H9 (cell line): ENCODE results near the gene MOG. TPM values are rescaled to one million over a fixed set of nuclear protein-coding genes. Genes with fewer than 3 reads are reported as not detected.
A peak's percentile ranks its signal among the peaks of the same experiment; 100 is the strongest.

Source experiments
- DNase-seq: peaks from one replicate; pipeline ENCODE4 v3.0.0-alpha.2; 2017
- H2AFZ ChIP-seq: one replicate; pipeline ENCODE4 v1.6.1; 2013; ENCODE audit warnings: mild to moderate bottlenecking, low read length, control low read depth, moderate library complexity
- H2AK5ac ChIP-seq: 2 replicates; pipeline ENCODE4 v1.6.1; 2013; ENCODE audit warnings: low read length, control low read depth, mixed read lengths; ENCODE audit not compliant: insufficient read length
- H2BK120ac ChIP-seq: one replicate; pipeline ENCODE4 v1.6.1; 2013; ENCODE audit warnings: low read depth, mild to moderate bottlenecking, low read length, control low read depth, inconsistent platforms; ENCODE audit not compliant: poor library complexity, severe bottlenecking
- H2BK12ac ChIP-seq: 2 replicates; pipeline ENCODE4 v1.6.1; 2013; ENCODE audit warnings: low read length, control low read depth, mixed read lengths, low read depth; ENCODE audit not compliant: insufficient read length
- H2BK15ac ChIP-seq: 2 replicates; pipeline ENCODE4 v1.6.1; 2013; ENCODE audit warnings: low read depth, low read length, control low read depth
- H2BK20ac ChIP-seq: one replicate; pipeline ENCODE4 v1.6.1; 2013; ENCODE audit warnings: low read depth, mild to moderate bottlenecking, low read length, control low read depth, inconsistent platforms; ENCODE audit not compliant: poor library complexity, severe bottlenecking
- H2BK5ac ChIP-seq: 2 replicates; pipeline ENCODE4 v1.6.1; 2013; ENCODE audit warnings: low read length, control low read depth, mixed read lengths; ENCODE audit not compliant: insufficient read length
- H3K14ac ChIP-seq: 2 replicates; pipeline ENCODE4 v1.6.1; 2013; ENCODE audit warnings: low read length, control low read depth; ENCODE audit not compliant: insufficient read depth
- H3K18ac ChIP-seq: 2 replicates; pipeline ENCODE4 v1.6.1; 2013; ENCODE audit warnings: low read depth, mild to moderate bottlenecking, mixed read lengths, low read length, control low read depth; ENCODE audit not compliant: insufficient read length
- H3K23ac ChIP-seq: 2 replicates; pipeline ENCODE4 v1.6.1; 2013; ENCODE audit warnings: low read length, control low read depth, mixed read lengths, low read depth; ENCODE audit not compliant: insufficient read length
- H3K23me2 ChIP-seq: 2 replicates; pipeline ENCODE4 v1.6.1; 2013; ENCODE audit warnings: low read depth, mild to moderate bottlenecking, mixed read lengths, low read length, control low read depth; ENCODE audit not compliant: insufficient read length, poor library complexity, severe bottlenecking
- H3K27ac ChIP-seq: 2 replicates; pipeline ENCODE4 v1.5.1; 2013; ENCODE audit warnings: low read length, control low read depth, mixed read lengths, low read depth; ENCODE audit not compliant: insufficient read length
- H3K27me3 ChIP-seq: 2 replicates; pipeline ENCODE4 v1.6.1; 2013; ENCODE audit warnings: low read length, control low read depth, inconsistent platforms; ENCODE audit not compliant: insufficient read depth
- H3K4ac ChIP-seq: 2 replicates; pipeline ENCODE4 v1.6.1; 2013; ENCODE audit warnings: low read depth, mild to moderate bottlenecking, control low read depth, inconsistent platforms, low read length, moderate library complexity
- H3K4me1 ChIP-seq: 2 replicates; pipeline ENCODE4 v1.6.1; 2013; ENCODE audit warnings: low read length, control low read depth, inconsistent platforms; ENCODE audit not compliant: insufficient read depth
- H3K4me2 ChIP-seq: 2 replicates; pipeline ENCODE4 v1.6.1; 2013; ENCODE audit warnings: low read length, control low read depth, mixed read lengths; ENCODE audit not compliant: insufficient read length, insufficient read depth
- H3K56ac ChIP-seq: 2 replicates; pipeline ENCODE4 v1.6.1; 2013; ENCODE audit warnings: low read depth, mild to moderate bottlenecking, mixed read lengths, low read length, control low read depth; ENCODE audit not compliant: insufficient read length
- H3K79me1 ChIP-seq: 2 replicates; pipeline ENCODE4 v1.6.1; 2013; ENCODE audit warnings: low read depth, mild to moderate bottlenecking, moderate library complexity, low read length, control low read depth, inconsistent platforms; ENCODE audit not compliant: insufficient read depth, poor library complexity, severe bottlenecking
- H3K79me2 ChIP-seq: 2 replicates; pipeline ENCODE4 v1.6.1; 2013; ENCODE audit warnings: low read length, control low read depth, inconsistent platforms; ENCODE audit not compliant: insufficient read depth
- H3K9ac ChIP-seq: 2 replicates; pipeline ENCODE4 v1.6.1; 2013; ENCODE audit warnings: low read length, control low read depth, mixed read lengths; ENCODE audit not compliant: insufficient read length; ENCODE audit errors: extremely low read depth
- H3K9me3 ChIP-seq: one replicate; pipeline ENCODE4 v1.6.1; 2013; ENCODE audit warnings: low read depth, low read length, inconsistent platforms; ENCODE audit not compliant: control insufficient read depth
- H3T11ph ChIP-seq: one replicate; pipeline ENCODE4 v1.6.1; 2013; ENCODE audit warnings: mild to moderate bottlenecking, low read length, control low read depth, inconsistent platforms
- H4K20me1 ChIP-seq: one replicate; pipeline ENCODE4 v1.6.1; 2013; ENCODE audit not compliant: control insufficient read depth, insufficient read length, insufficient read depth
- H4K5ac ChIP-seq: 2 replicates; pipeline ENCODE4 v1.6.1; 2013; ENCODE audit warnings: low read depth, mild to moderate bottlenecking, mixed read lengths, low read length, control low read depth; ENCODE audit not compliant: insufficient read length
- H4K8ac ChIP-seq: replicated peaks from 2 replicates; pipeline ENCODE4 v1.6.1; 2013; ENCODE audit warnings: low read length, control low read depth, mixed read lengths, low read depth; ENCODE audit not compliant: insufficient read length
- H4K91ac ChIP-seq: 2 replicates; pipeline ENCODE4 v1.6.1; 2013; ENCODE audit warnings: low read depth, mild to moderate bottlenecking, moderate library complexity, mixed read lengths, low read length, control low read depth; ENCODE audit not compliant: insufficient read length
- H3K27ac Mint-ChIP-seq, 3 experiments: 2 replicates in 2 of 3; 3 replicates in 1 of 3; pipeline ENCODE4 v1.8.0; 2020 to 2021; ENCODE audit warnings: mixed read lengths in 3 of 3, mild to moderate bottlenecking in 1 of 3, moderate library complexity in 1 of 3
- H3K27me3 Mint-ChIP-seq: 2 replicates; pipeline ENCODE4 v1.8.0; 2021; ENCODE audit warnings: low read depth, mild to moderate bottlenecking, moderate library complexity, mixed read lengths
- H3K36me3 Mint-ChIP-seq, 3 experiments: 2 replicates in 2 of 3; 3 replicates in 1 of 3; pipeline ENCODE4 v1.8.0; 2020 to 2021; ENCODE audit warnings: low read depth in 3 of 3, mixed read lengths in 3 of 3; ENCODE audit not compliant: insufficient read depth in 1 of 3
- H3K4me1 Mint-ChIP-seq, 2 experiments: 2 replicates each; pipeline ENCODE4 v1.8.0; 2020; ENCODE audit warnings: mixed read lengths in 2 of 2
- H3K4me3 Mint-ChIP-seq, 2 experiments: 2 replicates in 1 of 2; 3 replicates in 1 of 2; pipeline ENCODE4 v1.8.0; 2020 to 2021; ENCODE audit warnings: mild to moderate bottlenecking in 2 of 2, mixed read lengths in 2 of 2, moderate library complexity in 1 of 2
- H3K9me3 Mint-ChIP-seq, 2 experiments: 2 replicates in 1 of 2; 3 replicates in 1 of 2; pipeline ENCODE4 v1.8.0; 2020; ENCODE audit warnings: mild to moderate bottlenecking in 2 of 2, mixed read lengths in 2 of 2, moderate library complexity in 1 of 2
- WGBS: extraction: QIAGEN DNeasy Blood & Tissue Kit; methylation state at CpG from one replicate; pipeline ENCODE4 v1.1.7; 2013; ENCODE audit warnings: missing lambda C conversion rate, low lambda C conversion rate, mixed read lengths; ENCODE audit not compliant: insufficient read length; ENCODE audit errors: extremely low coverage; 5-methylcytosine and 5-hydroxymethylcytosine counted together
- total RNA-seq: library from RNA; stranded (reverse); gene quantifications from 2 replicates; pipeline ENCODE4 v1.2.1, GENCODE V29; 2021
- TF ChIP-seq, protein P1 (sequence below): fragments of 200-600 bp; sonication (generic); conservative IDR thresholded peaks from 3 replicates; pipeline ENCODE4 v1.8.0; 2021; ENCODE audit warnings: antibody characterized with exemption, mild to moderate bottlenecking

MOG gene
- total RNA-seq, 1 experiment from 2014 or later = 0.55 TPM

DNA sequence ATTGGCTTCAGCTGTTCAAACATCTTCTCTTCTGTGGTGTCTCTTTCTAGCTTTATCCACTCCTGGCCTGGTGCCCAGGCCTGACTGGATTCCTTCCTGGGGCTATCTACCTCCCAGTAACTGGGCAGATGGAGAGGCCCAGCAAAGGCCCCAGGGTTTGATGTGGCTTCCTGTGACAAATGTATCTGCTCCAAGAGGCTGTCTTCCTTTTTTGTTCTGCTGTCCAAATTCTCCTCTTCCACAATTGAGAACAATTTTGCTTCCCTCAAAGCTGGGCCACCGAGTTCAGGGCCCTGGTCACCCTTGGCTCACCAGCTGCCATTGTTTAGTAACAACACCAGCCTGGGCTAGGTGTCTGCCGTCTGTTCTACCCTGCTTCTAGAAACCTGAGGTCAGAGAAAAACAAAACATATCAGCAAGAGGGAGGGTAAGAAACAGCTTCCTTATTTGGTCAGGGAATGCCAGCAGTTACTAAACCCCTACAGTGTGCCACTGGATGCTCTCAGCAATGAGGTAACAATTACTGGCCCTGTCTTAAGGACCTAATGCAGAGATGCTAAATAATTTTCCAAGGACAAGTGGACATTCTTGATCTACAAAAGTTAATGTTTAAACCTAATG, 20.2 kb downstream of the MOG start:
- H3K4me1 Mint-ChIP-seq = peaks cover 20 to 32% of the 10 kb centered on the region in 2 experiments

More for the DNA sequence above, 20.2 kb downstream of the MOG start:
- Histone ChIP-seq H2AFZ (no peak overlapping the region), H3K14ac (peak overlapping the region; percentile 84; the same call in 1 of the 2 replicates), H3K27me3 (no peaks in the 10 kb centered on the region), H3K9me3 (no peaks in the 10 kb centered on the region), H3K56ac (no peak overlapping the region), H3K4me2 (no peak overlapping the region), H3K27ac (no peak overlapping the region), H3K4ac (peak overlapping the region; percentile 65; the same call in 1 of the 2 replicates), H3T11ph (peak overlapping the region; percentile 21), H3K79me1 (no peaks in the 10 kb centered on the region), H3K9ac (no peak overlapping the region), H3K18ac (peak overlapping the region; percentile 68), H3K4me1 (peaks cover 2% of the 10 kb centered on the region; the same call in 1 of the 2 replicates), H4K8ac (no peak overlapping the region), H2BK15ac (no peak overlapping the region), H3K23ac (no peak overlapping the region), H4K5ac (no peak overlapping the region), H3K23me2 (no peaks in the 10 kb centered on the region), H2BK12ac (peak overlapping the region; percentile 89), H2BK120ac (peak overlapping the region; percentile 69), H2BK5ac (no peak overlapping the region), H4K91ac (no peak overlapping the region), H4K20me1 (no peaks in the 10 kb centered on the region), H3K79me2 (no peaks in the 10 kb centered on the region), H2BK20ac (no peak overlapping the region), H2AK5ac (no peak overlapping the region)
- Mint-ChIP-seq H3K36me3 (peaks cover 1 to 9% (median 5%) of the 10 kb centered on the region in 3 experiments; a peak in 5 of 7 replicates), H3K27me3 (peaks cover 2% of the 10 kb centered on the region; the same call in 1 of the 2 replicates), H3K9me3 (peaks cover 0 to 2% of the 10 kb centered on the region in 2 experiments; a peak in 2 of 5 replicates), H3K27ac (peak overlapping the region; percentile 93 to 99 (median 93); a peak in 6 of 7 replicates), H3K4me3 (no peak overlapping the region)
- DNase-seq = no peak
- TF ChIP-seq, protein P1, sequence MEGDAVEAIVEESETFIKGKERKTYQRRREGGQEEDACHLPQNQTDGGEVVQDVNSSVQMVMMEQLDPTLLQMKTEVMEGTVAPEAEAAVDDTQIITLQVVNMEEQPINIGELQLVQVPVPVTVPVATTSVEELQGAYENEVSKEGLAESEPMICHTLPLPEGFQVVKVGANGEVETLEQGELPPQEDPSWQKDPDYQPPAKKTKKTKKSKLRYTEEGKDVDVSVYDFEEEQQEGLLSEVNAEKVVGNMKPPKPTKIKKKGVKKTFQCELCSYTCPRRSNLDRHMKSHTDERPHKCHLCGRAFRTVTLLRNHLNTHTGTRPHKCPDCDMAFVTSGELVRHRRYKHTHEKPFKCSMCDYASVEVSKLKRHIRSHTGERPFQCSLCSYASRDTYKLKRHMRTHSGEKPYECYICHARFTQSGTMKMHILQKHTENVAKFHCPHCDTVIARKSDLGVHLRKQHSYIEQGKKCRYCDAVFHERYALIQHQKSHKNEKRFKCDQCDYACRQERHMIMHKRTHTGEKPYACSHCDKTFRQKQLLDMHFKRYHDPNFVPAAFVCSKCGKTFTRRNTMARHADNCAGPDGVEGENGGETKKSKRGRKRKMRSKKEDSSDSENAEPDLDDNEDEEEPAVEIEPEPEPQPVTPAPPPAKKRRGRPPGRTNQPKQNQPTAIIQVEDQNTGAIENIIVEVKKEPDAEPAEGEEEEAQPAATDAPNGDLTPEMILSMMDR = no peak
- no CpG with 5 or more reads among the region's 2 CpGs for WGBS
